RPMI8226 (cell line): ENCODE measurements around the gene AGAP1.

Experiments used
- DNase-seq: peaks from one replicate; pipeline ENCODE4 v3.0.0-alpha.2; 2015

The AGAP1 gene

GRCh38 chr2:235833971-235834620 lies 340.3 kb downstream of the AGAP1 start:
- DNase-seq = no peak

DNA sequence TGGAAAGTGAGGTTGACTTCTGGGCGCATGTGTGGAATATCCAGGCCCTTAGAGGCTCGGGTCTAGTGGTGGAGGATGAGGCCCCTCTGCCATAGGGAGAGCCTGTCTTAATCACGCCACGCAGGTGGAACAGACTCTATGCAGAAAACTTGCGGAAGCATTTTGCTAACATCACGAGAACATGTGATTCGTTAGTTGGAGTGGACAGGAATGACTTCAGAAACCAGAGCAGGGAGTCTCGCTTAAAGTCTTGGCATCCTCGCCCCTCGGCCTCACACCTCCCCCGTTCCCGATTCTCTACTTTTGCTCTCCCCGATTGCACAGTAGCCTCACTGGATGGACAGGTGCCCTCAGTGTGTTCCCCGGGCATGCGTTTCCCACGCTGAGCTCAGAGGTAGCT lies 340.9 kb downstream of the AGAP1 start:
- no peak for DNase-seq

GRCh38 chr2:235835810-235836209 lies 342.0 kb downstream of the AGAP1 start:
- no peak for DNase-seq

DNA sequence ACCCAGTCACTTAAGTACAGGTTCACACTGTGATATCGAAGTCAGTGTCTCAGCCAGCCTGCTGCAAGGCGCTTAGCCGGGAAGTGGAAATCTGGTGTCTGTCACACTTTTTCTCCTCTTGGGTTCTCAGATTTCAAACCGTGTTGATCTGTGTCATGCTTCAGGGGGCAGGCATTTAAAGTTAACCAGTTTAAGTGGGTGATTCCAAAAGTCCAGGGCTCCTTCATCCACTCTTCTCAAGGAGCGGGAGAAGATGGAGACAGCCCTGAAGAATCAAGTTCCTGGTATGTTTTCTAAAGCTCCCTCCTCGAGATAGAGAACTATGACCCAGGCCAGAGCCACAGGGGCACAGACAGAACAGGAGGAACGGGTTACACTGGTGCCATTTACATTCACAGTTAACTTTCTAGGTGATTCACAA lies 342.7 kb downstream of the AGAP1 start:
- DNase-seq = no peak

GRCh38 chr2:235839226-235839625 lies 345.4 kb downstream of the AGAP1 start:
- DNase-seq = no peak

GRCh38 chr2:235839974-235840373 lies 346.1 kb downstream of the AGAP1 start:
- DNase-seq = no peak

DNA sequence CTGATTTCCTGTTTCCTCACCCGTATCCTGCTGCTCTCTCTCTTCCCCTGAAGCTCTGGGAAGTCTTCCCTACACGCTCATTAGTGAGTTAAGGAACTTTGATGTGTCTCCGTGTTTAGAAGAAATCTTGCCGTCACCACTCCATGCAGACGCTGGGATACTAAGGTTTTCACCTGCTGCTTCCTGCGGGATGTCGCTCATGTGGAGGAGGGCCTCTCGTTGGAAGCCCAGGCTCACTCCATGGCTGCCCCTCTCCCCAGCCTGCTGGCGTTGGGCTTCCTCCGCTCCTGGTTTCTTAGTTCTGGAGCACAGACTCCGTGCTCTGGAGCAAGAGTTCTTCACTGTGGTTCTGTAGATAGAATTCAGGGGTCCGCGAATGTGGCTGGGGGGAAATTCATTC lies 348.0 kb downstream of the AGAP1 start:
- DNase-seq = no peak

- DNase-seq = no peak
Measured at GRCh38 chr2:235842941-235843340, 349.1 kb downstream of the AGAP1 start.

GRCh38 chr2:235843591-235844395 lies 349.9 kb downstream of the AGAP1 start:
- DNase-seq = no peak

DNA sequence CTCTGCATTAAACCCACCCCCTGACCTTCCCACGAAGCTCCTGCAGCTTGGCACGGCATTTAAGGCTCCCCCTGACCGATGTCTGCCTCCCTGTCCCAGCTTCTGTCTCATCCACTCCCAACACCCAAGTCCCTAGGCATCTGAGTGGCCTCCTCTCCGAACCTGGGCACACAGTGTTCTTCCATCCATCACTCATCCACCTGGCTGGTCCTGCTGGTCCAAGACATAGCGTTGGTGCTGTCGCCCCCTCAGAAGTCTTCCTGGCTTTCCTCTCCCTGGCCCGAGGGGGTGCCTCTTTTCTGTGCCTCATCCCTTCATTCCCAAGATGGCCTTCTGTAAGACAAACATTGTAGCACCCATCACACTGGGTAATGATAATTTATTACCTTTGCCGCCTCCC lies 350.7 kb downstream of the AGAP1 start:
- no peak for DNase-seq

DNA sequence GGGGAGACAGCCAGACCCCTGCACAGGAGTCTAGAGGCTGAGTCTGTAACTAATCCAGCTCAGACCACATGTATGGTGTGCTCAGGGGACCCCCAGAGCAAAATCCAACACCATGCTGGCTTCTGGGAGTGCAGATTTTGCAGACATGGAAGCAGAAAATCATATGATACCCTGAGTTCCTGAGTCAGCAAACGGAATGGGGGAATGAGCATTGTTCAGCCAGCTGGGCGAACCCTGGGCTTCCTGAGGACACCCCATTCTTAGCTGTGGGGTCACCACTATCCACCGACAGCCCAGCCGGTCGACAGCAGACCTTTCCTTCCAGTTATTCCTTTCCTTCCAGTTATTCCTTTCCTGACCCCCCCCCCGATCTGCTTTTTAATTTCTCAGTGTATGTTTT lies 351.4 kb downstream of the AGAP1 start:
- DNase-seq = no peak

DNA sequence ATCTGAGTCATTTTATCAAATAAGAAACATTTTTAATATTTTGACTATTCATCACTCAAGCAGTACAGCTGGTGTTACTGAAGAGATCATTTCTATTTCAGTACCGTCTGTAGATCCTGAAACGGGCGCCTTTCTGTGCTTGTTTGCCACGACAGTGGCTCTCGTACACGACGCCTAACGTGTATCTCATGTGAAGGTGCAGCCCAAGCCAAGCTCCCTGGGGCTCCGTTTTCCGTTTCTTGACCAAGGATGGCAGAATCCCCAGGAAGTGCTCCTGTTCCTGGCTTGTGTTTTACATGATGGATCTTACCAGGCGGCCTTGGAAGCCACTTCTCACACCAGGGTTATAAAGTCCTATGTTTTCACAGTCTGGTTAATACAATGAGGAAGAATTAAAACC lies 353.7 kb downstream of the AGAP1 start:
- DNase-seq = no peak

GRCh38 chr2:235848055-235848454 lies 354.2 kb downstream of the AGAP1 start:
- no peak for DNase-seq

GRCh38 chr2:235848946-235849345 lies 355.1 kb downstream of the AGAP1 start:
- DNase-seq = no peak

DNA sequence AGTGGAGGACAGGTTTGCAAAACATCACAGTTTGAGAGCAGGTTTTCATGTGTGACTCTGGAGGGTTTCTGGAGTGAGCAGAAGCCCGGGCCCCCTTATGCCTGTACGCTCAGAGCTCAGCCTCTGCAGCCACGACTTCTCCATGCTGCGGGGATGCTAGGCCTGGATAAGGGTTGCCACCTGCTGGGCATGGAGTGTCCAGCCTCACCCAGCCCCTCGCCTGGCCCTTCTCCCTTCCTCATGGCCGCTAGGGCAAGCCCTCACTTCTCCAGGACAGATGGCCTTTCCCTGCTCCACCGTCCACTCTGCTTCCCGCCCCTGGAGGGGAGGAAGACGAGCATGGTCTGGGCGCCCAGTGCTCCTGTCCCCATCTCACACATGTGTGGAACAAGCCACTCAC lies 355.6 kb downstream of the AGAP1 start:
- DNase-seq = no peak

GRCh38 chr2:235850289-235850688 lies 356.4 kb downstream of the AGAP1 start:
- DNase-seq = no peak

GRCh38 chr2:235850771-235851551 lies 357.1 kb downstream of the AGAP1 start:
- no peak for DNase-seq

GRCh38 chr2:235851828-235852525 lies 358.1 kb downstream of the AGAP1 start:
- no peak for DNase-seq

- DNase-seq = no peak
Measured at GRCh38 chr2:235852526-235852920, 358.7 kb downstream of the AGAP1 start.

DNA sequence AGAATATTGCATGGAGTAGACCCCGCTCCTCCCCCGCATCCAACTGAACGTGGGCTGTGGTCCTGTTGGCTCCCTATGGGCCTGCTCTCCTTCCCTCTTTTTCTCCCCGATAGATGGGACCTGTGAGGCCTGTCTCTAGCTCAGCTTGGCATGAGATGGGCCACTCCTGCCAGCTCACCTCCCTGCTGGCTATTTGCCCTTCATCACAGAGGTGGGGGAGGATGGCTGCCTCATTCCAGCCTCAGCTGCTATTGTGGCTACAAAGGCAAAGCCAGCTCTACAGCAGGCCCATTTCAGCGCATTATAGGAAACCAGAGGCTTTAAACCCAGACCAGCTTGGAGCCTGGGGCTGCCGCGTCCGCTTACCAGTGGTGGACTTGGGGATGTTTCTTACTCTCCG lies 360.4 kb downstream of the AGAP1 start:
- no peak for DNase-seq

- no peak for DNase-seq
Measured at GRCh38 chr2:235855011-235855410, 361.2 kb downstream of the AGAP1 start.

- DNase-seq = no peak
Measured at GRCh38 chr2:235856151-235856854, 362.5 kb downstream of the AGAP1 start.

DNA sequence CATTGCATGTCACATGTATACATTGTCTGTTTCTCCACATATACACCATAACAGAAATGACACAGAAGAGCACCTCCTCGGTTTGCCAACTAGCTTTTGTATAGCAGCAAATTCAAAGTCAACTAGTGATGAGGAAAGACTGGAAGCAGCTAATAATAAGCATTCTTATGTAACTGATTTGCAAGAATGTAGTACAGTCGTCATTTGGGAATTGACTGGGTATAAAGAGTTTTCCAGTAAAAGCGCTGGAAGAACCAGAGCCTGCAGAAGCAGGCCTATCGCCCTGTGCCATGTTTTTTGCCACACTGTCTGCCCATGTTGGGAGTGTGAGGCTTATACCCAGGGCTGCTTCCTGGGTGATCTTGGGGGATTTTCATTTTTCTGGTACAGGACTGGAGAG lies 363.8 kb downstream of the AGAP1 start:
- no peak for DNase-seq
